IMR-90 (cell line): ENCODE data around the gene RBM45. TPM values are rescaled to one million over a fixed set of nuclear protein-coding genes. Genes with fewer than 3 reads are reported as not detected.

Experiments used
- ATAC-seq: fragments of 200-7000 bp; cut with Tn5 transposase; 2 replicates; pipeline ENCODE4 v1.9.1; 2020; ENCODE audit warnings: low read depth, mild to moderate bottlenecking, moderate library complexity
- BruUV-seq: library from RNA; stranded (reverse); fragments of 400-500 nt; replicated peaks from 2 replicates; lab custom pipeline; 2021; lab: Mats Ljungman, UMichigan
- CTCF ChIA-PET: fragments of 300-600 bp; formaldehyde crosslinking; extraction: SDS; loops from one replicate; lab custom pipeline; 2021; ENCODE audit warnings: antibody characterized with exemption; lab: Yijun Ruan, JAX
- POLR2A ChIA-PET: fragments of 300-600 bp; sonication (Branson Sonifier 250); formaldehyde crosslinking; loops from one replicate; lab custom pipeline; 2022; ENCODE audit warnings: antibody characterized with exemption; ENCODE audit not compliant: unreplicated experiment; lab: Charles Lee
- DNase-seq: peaks from one replicate; pipeline ENCODE4 v3.0.0; 2013
- H2AFZ ChIP-seq: replicated peaks from 2 replicates; pipeline ENCODE3; 2013; ENCODE audit warnings: low read length, mild to moderate bottlenecking; ENCODE audit not compliant: poor library complexity
- H2AK5ac ChIP-seq: 2 replicates; pipeline ENCODE4 v1.6.1; 2013; ENCODE audit warnings: low read depth, low read length, inconsistent platforms
- H2AK9ac ChIP-seq: replicated peaks from 2 replicates; pipeline ENCODE3; 2013; ENCODE audit warnings: mild to moderate bottlenecking, low read depth, low read length, moderate library complexity; ENCODE audit not compliant: poor library complexity
- H2BK120ac ChIP-seq: 2 replicates; pipeline ENCODE4 v1.6.1; 2013; ENCODE audit warnings: low read depth, low read length, inconsistent platforms
- H2BK15ac ChIP-seq: 3 replicates; pipeline ENCODE4 v1.6.1; 2013; ENCODE audit warnings: low read depth, low read length, inconsistent platforms
- H2BK20ac ChIP-seq: 2 replicates; pipeline ENCODE4 v1.6.1; 2013; ENCODE audit warnings: low read depth, mild to moderate bottlenecking, inconsistent platforms, low read length, moderate library complexity
- H2BK5ac ChIP-seq: 2 replicates; pipeline ENCODE4 v1.6.1; 2013; ENCODE audit warnings: mild to moderate bottlenecking, low read depth, low read length, inconsistent platforms; ENCODE audit not compliant: poor library complexity, severe bottlenecking
- H3K14ac ChIP-seq: replicated peaks from 2 replicates; pipeline ENCODE4 v1.6.1; 2013; ENCODE audit warnings: low read depth, low read length, inconsistent platforms
- H3K18ac ChIP-seq: 2 replicates; pipeline ENCODE4 v1.6.1; 2013; ENCODE audit warnings: low read depth, low read length, control low read depth
- H3K23ac ChIP-seq: 2 replicates; pipeline ENCODE4 v1.6.1; 2013; ENCODE audit warnings: low read depth, low read length, inconsistent platforms
- H3K27ac ChIP-seq: 2 replicates; pipeline ENCODE4 v1.5.1; 2013; ENCODE audit warnings: mild to moderate bottlenecking, control low read depth, low read length; ENCODE audit not compliant: insufficient read depth
- H3K27me3 ChIP-seq: 2 replicates; pipeline ENCODE4 v1.6.1; 2013; ENCODE audit warnings: low read length; ENCODE audit not compliant: control insufficient read depth, insufficient read depth
- H3K36me3 ChIP-seq: 2 replicates; pipeline ENCODE4 v1.6.1; 2013; ENCODE audit warnings: low read length, mixed read lengths; ENCODE audit not compliant: control insufficient read depth, insufficient read depth
- H3K4ac ChIP-seq: 2 replicates; pipeline ENCODE4 v1.6.1; 2013; ENCODE audit warnings: low read depth, low read length, inconsistent platforms
- H3K4me1 ChIP-seq: 2 replicates; pipeline ENCODE4 v1.6.1; 2013; ENCODE audit warnings: low read length, mixed read lengths; ENCODE audit not compliant: control insufficient read depth, insufficient read depth
- H3K4me2 ChIP-seq: 2 replicates; pipeline ENCODE4 v1.6.1; 2013; ENCODE audit warnings: low read depth, mild to moderate bottlenecking, control low read depth, low read length, moderate library complexity
- H3K4me3 ChIP-seq: 2 replicates; pipeline ENCODE4 v1.5.1; 2013; ENCODE audit warnings: low read depth, mild to moderate bottlenecking, control low read depth, low read length, moderate library complexity; ENCODE audit not compliant: insufficient read depth
- H3K56ac ChIP-seq: 2 replicates; pipeline ENCODE4 v1.6.1; 2013; ENCODE audit warnings: low read length, inconsistent platforms; ENCODE audit not compliant: insufficient read depth; ENCODE audit errors: extremely low read depth
- H3K79me1 ChIP-seq, 2 experiments: 2 replicates each; pipeline ENCODE4 v1.6.1; 2013; ENCODE audit warnings: low read length in 2 of 2, inconsistent platforms in 1 of 2, low read depth in 1 of 2
- H3K9ac ChIP-seq: 2 replicates; pipeline ENCODE4 v1.6.1; 2013; ENCODE audit warnings: low read depth, low read length, control low read depth
- H3K9me1 ChIP-seq: 2 replicates; pipeline ENCODE4 v1.6.1; 2013; ENCODE audit warnings: low read length, inconsistent platforms; ENCODE audit not compliant: insufficient read depth
- H3K9me3 ChIP-seq: 2 replicates; pipeline ENCODE4 v1.6.1; 2013; ENCODE audit warnings: low read length; ENCODE audit not compliant: control insufficient read depth, insufficient read depth
- H4K20me1 ChIP-seq: 2 replicates; pipeline ENCODE4 v1.6.1; 2013; ENCODE audit warnings: low read length, inconsistent platforms; ENCODE audit not compliant: insufficient read depth
- H4K5ac ChIP-seq: 2 replicates; pipeline ENCODE4 v1.6.1; 2013; ENCODE audit warnings: mild to moderate bottlenecking, low read depth, low read length, control low read depth
- H4K8ac ChIP-seq, 2 experiments: 2 replicates each; pipeline ENCODE4 v1.6.1; 2013; ENCODE audit warnings: low read depth in 2 of 2, low read length in 2 of 2, control low read depth in 1 of 2, inconsistent platforms in 1 of 2
- H4K91ac ChIP-seq: 2 replicates; pipeline ENCODE4 v1.6.1; 2013; ENCODE audit warnings: low read depth, low read length, inconsistent platforms; ENCODE audit not compliant: insufficient read depth
- MAFK ChIP-seq: IDR thresholded peaks from 2 replicates; pipeline ENCODE4 v1.6.1; 2012; ENCODE audit warnings: low read depth, low read length, improper control_type of control experiment
- MAZ ChIP-seq: IDR thresholded peaks from 2 replicates; pipeline ENCODE4 v1.6.1; 2012; ENCODE audit warnings: low read depth, mild to moderate bottlenecking, low read length, improper control_type of control experiment, moderate library complexity, borderline replicate concordance
- WGBS, 2 experiments: methylation state at CpG; one replicate each; pipeline versions ENCODE4 v1.1.5 to v1.1.7; 2013; ENCODE audit warnings: missing lambda C conversion rate in 2 of 2; ENCODE audit not compliant: insufficient read length in 1 of 2; ENCODE audit errors: extremely low coverage in 2 of 2; 5-methylcytosine and 5-hydroxymethylcytosine counted together
- dilution Hi-C: fragments of 300-500 bp; cut with HindIII; formaldehyde crosslinking; loops from one replicate; pipeline ENCODE4 v1.14.3; 2018; ENCODE audit warnings: low sequenced_read_pairs; ENCODE audit not compliant: unreplicated experiment
- in situ Hi-C: fragments of 300-500 bp; cut with MboI; formaldehyde crosslinking; loops from 3 replicates; pipeline ENCODE4 v1.14.3; 2019; ENCODE audit warnings: low sequenced_read_pairs, inconsistent platforms, mixed read lengths
- intact Hi-C: fragments of 100-400 bp; cut with micrococcal nuclease; formaldehyde crosslinking; loops from 2 replicates; pipeline ENCODE4 v1.10.0; 2022
- polyA plus RNA-seq, 3 experiments: library from polyadenylated mRNA; depleted of rRNA; stranded (reverse); fragments of >200 nt; gene quantifications; 2 replicates each; pipeline ENCODE4 v1.2.3, GENCODE V29; 2012; ENCODE audit warnings: low replicate concordance in 1 of 3
- total RNA-seq: library from RNA; depleted of rRNA; stranded (reverse); fragments of >200 nt; gene quantifications from 2 replicates; pipeline ENCODE4 v1.2.3, GENCODE V29; 2012

Gene RBM45
- total and polyA plus RNA-seq, 2 of the 4 experiments (the other 2 are of a cell fraction) = 10.3 to 17.9 TPM

DNA sequence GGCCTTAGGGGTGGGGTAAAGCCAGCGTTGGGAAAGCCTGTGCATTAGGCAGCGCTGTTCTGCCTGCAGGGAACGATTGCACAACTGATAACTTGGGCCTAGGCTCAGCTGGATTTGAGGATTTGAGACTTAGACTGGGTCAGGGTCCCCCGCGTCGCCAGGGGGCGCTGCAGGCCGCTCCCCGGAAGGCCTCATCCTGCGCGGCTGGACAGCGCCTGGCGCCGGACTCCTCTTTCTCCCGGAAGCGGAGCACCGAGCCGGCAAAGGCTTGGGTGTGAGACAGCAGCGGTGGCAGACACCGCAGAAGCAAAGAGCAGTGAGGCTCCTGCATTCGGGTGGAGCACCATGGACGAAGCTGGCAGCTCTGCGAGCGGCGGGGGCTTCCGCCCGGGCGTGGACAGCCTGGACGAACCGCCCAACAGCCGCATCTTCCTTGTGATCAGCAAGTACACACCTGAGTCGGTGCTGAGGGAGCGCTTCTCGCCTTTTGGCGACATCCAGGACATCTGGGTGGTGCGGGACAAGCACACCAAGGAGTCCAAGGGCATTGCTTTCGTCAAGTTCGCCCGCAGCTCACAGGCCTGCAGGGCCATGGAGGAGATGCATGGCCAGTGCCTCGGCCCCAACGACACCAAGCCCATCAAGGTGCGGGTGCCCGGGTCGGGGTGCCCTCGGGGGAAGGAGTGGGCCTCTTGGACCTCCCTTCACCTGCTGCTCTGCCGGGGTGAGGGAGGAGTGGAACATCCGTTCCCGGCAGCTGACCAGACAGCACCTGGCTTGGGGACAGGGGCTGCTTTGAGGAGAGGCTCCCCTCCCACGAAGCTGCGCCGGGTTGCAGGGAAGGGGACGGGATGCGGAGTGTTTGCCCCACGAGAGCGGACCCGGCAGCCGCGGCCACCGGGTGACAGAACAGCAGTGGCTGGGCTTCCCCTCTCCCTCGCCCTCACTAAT, at the start of gene RBM45 (continued):
- TF ChIP-seq MAZ = peak; percentile 66; the same call in 1 of the 2 replicates

- TF ChIP-seq MAFK = no peak
- no peaks in the 10 kb centered on the region for H3K36me3 ChIP-seq
- H3K4ac ChIP-seq = no peak overlapping the region
- peaks cover 2% of the 10 kb centered on the region for H3K27me3 ChIP-seq
- DNase-seq = no peak
- H3K4me2 ChIP-seq = no peak overlapping the region
- H3K23ac ChIP-seq = no peak overlapping the region
- ChIA-PET POLR2A (no interaction called here), CTCF (no interaction called here)
- no TSS peak for BruUV-seq
- ATAC-seq = no peak
- peak overlapping the region; percentile 15 for H2AK9ac ChIP-seq
- H2AFZ ChIP-seq = no peak overlapping the region
- H4K5ac ChIP-seq = no peak overlapping the region
- no peaks in the 10 kb centered on the region for H4K20me1 ChIP-seq
- no peaks in the 10 kb centered on the region for H3K79me1 ChIP-seq
- no peak overlapping the region for H4K91ac ChIP-seq
- dilution Hi-C loops = no loop called here
- no peak overlapping the region for H2BK15ac ChIP-seq
- H2BK20ac ChIP-seq = no peak overlapping the region
- H2BK120ac ChIP-seq = no peak overlapping the region
- H3K4me3 ChIP-seq = no peak overlapping the region
- intact Hi-C loops = no loop called here
- no peak overlapping the region for H3K18ac ChIP-seq
- H3K9me3 ChIP-seq = no peaks in the 10 kb centered on the region
- H2AK5ac ChIP-seq = no peak overlapping the region
- H3K9me1 ChIP-seq = no peaks in the 10 kb centered on the region
- H3K27ac ChIP-seq = no peak overlapping the region
- H2BK5ac ChIP-seq = no peak overlapping the region
- H3K9ac ChIP-seq = no peak overlapping the region
- in situ Hi-C loops = no loop called here
- H4K8ac ChIP-seq = no peak overlapping the region
- WGBS, 2 experiments = 80% methylated on average over 1 of the region's 3 CpGs; no CpG with 5 or more reads in 1 of the 2 experiments
- no peak overlapping the region for H3K14ac ChIP-seq
- H3K56ac ChIP-seq = no peak overlapping the region
- H3K4me1 ChIP-seq = no peaks in the 10 kb centered on the region
These were observed 45.9 kb upstream of the RBM45 start for GRCh38 chr2:178066324-178066723.
